Loucy (cell line): ENCODE measurements around the gene PCDHGA9.

Experiments
- CTCF ChIP-seq: fragments of 200-600 bp; sonication (generic); conservative IDR thresholded peaks from 2 replicates; pipeline ENCODE4 v1.5.1; 2014; ENCODE audit warnings: mild to moderate bottlenecking, antibody characterized with exemption, low read length
- EZH2phosphoT487 ChIP-seq: fragments of 200-600 bp; IDR thresholded peaks from 2 replicates; pipeline ENCODE4 v1.6.1; 2018; ENCODE audit warnings: antibody characterized with exemption, mild to moderate bottlenecking, moderate library complexity, borderline replicate concordance

- TF ChIP-seq CTCF = no peak
- TF ChIP-seq EZH2phosphoT487 = no peak
These were observed 37.8 kb downstream of the PCDHGA9 start for GRCh38 chr5:141440341-141440740.
